RPMI8226 (cell line): ENCODE results near the gene B4GALNT4.
"Not testable (repeated sequence)": the region's sequence is repeated elsewhere in the genome, so short reads cannot be mapped to it uniquely, and the experiment has no call there.

Experiments used
- DNase-seq: peaks from one replicate; pipeline ENCODE4 v3.0.0-alpha.2; 2015

The B4GALNT4 gene, protein sequence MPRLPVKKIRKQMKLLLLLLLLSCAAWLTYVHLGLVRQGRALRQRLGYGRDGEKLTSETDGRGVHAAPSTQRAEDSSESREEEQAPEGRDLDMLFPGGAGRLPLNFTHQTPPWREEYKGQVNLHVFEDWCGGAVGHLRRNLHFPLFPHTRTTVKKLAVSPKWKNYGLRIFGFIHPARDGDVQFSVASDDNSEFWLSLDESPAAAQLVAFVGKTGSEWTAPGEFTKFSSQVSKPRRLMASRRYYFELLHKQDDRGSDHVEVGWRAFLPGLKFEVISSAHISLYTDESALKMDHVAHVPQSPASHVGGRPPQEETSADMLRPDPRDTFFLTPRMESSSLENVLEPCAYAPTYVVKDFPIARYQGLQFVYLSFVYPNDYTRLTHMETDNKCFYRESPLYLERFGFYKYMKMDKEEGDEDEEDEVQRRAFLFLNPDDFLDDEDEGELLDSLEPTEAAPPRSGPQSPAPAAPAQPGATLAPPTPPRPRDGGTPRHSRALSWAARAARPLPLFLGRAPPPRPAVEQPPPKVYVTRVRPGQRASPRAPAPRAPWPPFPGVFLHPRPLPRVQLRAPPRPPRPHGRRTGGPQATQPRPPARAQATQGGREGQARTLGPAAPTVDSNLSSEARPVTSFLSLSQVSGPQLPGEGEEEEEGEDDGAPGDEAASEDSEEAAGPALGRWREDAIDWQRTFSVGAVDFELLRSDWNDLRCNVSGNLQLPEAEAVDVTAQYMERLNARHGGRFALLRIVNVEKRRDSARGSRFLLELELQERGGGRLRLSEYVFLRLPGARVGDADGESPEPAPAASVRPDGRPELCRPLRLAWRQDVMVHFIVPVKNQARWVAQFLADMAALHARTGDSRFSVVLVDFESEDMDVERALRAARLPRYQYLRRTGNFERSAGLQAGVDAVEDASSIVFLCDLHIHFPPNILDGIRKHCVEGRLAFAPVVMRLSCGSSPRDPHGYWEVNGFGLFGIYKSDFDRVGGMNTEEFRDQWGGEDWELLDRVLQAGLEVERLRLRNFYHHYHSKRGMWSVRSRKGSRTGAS

DNA sequence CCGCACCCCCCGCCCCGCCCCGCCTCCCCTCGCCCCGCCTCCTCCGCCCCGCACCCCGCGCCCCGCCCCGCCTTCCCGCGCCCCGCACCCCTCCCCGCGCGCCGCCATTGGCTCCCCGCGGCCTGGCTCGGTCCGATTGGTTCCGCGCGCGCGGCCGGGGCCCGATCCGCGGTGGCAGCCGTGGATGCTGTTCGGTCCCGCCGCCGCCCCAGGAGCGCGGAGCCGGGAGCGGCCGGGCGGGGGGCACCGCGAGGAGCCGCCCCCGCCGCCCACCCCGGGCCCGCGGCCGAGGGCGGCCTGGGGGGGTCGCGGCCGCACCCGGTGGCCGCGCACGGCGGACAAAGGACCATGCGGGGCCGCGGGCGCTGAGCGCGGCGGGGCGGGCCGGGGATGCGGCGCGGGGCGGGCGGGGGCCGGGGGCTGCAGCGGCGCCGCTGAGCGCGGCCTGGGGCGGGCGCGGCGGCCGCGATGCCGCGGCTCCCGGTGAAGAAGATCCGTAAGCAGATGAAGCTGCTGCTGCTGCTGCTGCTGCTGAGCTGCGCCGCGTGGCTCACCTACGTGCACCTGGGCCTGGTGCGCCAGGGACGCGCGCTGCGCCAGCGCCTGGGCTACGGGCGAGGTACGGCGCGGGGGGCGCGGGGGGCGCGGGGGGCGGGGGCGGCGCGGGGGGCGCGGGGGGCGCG is at the start of gene B4GALNT4:
Gene B4GALNT4 (plus strand): TSS at position 164 of the 683 bp plus-strand sequence. CDS start 305 bp downstream, at position 469.
- DNase-seq, result peak; percentile 52

DNA sequence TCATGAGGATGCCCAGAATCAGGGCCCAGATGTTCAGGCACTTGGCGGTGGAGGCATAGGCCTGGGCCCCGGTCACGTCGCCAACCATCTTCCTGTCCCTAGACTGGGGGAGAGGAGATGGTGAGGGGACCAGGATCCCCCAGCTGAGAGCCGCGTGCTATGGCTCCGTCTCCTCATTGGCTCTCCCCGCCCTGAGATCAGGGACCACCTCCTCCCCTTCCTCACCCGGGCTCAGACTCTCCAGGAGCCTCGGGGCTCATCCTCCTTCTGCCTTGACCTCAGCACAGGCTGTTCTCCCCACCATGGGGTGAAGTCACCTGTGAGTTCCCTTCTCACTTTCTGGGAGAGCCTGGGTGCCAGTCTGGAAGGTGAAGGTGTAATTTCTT is 49.4 kb upstream of the B4GALNT4 start:
- DNase-seq, result not testable (repeated sequence)

- DNase-seq, result no peak
Measured at GRCh38 chr11:324156-324555, 45.1 kb upstream of the B4GALNT4 start.

DNA sequence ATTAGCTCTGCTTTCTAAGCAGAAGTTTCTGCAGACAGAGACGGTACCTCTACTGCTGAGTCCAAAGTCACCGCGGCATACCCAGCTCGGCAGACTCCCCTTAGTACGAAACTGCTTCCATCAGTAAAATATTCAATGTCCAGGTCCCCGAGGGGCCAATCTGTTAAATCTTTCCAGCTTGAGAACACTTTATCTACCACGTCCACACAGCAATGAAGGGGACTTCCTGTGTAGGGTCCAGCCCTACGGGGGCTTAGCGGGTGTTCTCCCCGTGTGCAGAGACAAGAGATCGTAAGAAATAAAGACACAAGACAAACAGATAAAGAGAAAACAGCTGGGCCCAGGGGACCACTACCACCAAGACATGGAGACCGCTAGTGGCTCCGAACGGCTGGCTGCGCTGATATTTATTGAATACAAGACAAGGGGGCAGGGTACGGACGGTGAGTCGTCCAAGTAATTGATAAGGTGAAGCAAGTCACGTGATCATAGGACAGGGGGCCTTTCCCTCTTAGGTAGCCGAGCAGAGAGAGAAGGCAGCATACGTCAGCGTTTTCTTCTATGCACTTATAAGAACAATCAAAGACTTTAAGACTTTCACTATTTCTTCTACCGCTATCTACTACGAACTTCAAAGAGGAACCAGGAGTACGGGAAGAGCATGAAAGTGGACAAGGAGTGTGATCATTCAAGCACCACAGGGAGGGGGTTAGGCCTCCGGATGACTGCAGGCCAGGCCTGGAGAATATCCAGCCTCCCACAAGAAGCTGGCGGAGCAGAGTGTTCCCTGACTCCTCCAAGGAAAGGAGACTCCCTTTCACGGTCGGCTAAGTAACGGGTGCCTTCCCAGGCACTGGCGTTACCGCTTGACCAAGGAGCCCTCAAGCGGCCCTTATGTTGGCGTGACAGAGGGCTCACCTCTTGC is 44.4 kb upstream of the B4GALNT4 start:
- not testable (repeated sequence) for DNase-seq

GRCh38 chr11:325796-326591 is 43.3 kb upstream of the B4GALNT4 start:
- no peak for DNase-seq

- no peak for DNase-seq
Measured at GRCh38 chr11:326592-326841, 42.8 kb upstream of the B4GALNT4 start.

DNA sequence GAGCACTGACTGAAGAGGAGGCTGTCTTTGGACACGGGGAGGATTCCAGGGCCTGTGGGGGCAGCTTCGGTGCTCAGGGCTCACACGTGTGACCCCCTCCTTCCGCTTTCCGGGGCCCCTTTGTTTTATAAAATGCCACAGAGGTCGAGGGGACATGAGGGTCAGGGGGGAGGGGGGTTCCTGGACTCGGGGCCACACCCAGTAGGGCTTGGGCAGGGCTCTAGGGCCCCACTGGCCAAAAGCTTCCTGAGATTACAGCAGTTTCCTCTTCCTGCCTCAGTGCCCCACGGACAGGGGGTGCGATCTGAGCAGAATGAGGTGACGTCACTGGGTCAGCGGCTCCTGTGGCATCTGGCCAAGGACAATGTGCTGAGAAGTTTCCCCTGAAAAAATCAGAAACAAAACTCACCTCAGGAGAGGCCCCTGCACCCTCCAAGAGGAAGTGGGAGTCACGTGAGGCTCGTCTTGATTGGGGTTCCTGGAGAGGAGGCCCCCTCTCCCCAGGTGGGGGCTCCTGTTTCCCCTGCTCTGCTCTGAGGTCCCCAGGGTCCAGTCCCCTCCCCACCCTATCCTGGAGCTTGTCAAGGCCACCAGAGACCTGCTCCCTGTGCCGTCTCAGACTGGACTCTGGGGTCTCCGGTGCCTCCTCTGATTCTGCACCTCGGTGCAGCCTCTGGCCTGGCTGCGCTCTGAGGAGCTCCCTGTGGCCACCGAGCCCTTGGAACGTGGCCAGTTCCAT is 42.3 kb upstream of the B4GALNT4 start:
- DNase-seq, result peak; percentile 92

- no peak for DNase-seq
Measured at GRCh38 chr11:327581-327923, 41.7 kb upstream of the B4GALNT4 start.

- DNase-seq, result no peak
Measured at GRCh38 chr11:328012-328411, 41.3 kb upstream of the B4GALNT4 start.

DNA sequence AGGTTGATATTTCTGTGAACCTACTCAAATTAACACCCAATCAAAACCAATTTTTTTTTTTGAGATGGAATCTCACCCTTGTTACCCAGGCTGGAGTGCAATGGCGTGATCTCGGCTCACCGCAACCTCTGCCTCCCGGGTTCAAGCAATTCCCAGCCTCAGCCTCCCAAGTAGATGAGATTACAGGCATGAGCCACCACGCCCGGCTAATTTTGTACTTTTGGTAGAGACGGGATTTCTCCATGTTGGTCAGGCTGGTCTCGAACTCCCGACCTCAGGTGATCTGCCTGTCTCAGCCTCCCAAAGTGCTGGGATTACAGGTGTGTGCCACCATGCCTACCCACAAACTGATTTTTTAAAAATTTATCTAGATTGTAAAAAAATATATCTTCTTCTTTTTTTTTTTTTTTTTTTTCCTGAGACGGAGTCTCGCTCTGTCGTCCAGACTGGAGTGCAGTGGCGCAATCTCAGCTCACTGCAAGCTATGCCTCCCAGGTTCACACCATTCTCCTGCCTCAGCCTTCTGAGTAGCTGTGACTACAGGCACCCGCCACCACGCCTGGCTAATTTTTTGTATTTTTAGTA is 40.7 kb upstream of the B4GALNT4 start:
- DNase-seq, result not testable (repeated sequence)

DNA sequence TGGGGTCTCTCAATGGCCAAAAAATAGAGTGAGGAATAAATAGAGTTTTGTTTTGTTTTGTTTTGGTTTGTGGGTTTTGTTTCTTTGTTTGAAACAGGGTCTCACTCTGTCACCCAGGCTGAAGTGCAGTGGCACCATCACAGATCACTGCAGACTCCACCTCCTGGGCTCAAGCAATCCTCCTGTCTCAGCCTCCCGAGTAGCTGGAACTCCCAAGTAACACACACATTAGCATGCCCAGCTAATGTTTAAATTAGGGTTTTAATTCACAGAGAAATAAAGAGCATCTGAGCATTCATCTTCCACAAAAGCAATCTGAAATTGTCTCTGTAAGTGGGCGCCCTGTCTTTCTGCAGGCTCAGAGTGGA is 39.4 kb upstream of the B4GALNT4 start:
- DNase-seq, result no peak

DNA sequence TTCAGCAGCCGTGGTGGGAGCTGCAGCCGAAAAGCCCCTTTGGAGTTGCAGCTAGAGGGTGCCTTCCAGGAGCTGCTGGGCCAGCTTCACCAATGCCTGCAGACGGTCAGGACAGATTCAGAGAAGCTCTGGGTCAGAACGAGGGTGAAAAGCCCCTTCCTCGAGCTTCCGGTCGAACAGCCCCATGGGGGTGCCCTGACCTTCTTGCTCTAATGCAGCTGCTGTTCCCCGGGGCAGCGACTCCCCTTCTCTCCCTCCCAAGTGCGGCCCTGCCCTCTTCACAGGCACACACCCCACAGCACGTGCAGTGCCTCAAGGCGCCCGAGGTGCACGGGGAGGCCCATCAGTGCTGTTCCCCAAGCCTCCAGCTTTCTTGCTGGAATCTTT is 39.0 kb upstream of the B4GALNT4 start:
- DNase-seq, result no peak

- peak; percentile 35 for DNase-seq
Measured at GRCh38 chr11:330694-331357, 38.5 kb upstream of the B4GALNT4 start.

- no peak for DNase-seq
Measured at GRCh38 chr11:331358-332060, 37.8 kb upstream of the B4GALNT4 start.

DNA sequence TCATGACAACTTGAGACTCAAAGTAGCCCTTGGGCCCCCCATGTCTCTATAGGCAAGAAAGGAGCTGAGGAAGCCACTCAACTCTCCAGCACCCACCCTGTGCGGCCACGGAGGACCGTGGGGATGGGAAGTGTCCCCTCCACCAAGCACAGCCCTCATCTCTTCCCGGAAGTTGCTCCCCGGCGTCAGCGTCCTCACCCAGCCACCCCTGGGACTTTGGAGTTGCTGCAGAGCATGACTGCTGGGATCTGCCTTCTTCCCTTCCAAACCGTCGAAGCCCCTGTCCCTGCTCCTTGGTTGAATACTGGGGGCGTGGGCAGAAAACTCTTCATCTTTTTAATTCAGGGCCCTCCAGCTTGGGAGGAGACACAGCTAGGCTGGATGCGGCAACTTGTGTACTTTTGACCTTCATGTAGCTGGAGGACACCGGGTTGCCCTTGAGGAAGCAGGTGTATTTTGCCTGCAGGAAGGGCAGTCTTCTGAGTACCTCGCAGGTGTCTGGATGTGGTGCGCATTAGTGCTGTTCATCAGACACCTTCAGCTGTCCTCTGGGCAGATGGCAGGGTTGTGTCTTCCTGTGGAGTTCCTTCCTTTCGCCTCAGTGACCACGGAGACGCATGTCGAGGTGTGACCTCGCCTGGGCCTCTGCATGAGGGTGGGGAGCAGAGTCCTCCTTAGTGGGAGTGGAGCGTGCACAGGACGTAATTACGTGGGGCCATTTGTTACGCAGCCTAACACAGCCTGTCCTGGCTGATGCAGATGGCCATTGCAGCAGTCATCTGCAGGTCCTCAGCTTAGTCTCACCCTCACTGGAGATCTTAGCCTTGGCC is 36.4 kb upstream of the B4GALNT4 start:
- no peak for DNase-seq

DNA sequence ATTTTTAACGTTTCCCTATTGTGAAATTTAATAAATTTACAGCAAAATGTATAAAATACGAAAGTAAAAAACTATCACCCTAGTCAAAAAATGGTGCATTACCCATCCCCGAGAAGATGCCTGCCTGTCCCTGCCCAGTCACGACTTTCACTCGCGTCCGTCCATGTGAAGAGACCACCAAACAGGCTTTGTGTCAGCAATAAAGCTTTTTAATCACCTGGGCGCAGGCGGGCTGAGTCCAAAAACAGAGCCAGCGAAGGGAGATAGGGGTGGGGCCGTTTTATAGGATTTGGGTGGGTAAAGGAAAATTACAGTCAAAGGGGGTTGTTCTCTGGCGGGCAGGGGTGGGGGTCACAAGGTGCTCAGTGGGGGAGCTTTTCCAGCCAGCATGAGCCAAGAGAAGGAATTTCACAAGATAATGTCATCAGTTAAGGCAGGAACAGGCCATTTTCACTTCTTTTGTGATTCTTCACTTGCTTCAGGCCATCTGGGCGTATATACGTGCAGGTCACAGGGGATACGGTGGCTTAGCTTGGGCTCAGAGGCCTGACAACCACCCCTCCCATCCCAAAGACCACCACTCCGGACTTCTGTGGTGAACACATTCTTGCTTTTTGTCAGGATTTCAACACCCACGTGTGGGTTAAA is 35.6 kb upstream of the B4GALNT4 start:
- not testable (repeated sequence) for DNase-seq

DNA sequence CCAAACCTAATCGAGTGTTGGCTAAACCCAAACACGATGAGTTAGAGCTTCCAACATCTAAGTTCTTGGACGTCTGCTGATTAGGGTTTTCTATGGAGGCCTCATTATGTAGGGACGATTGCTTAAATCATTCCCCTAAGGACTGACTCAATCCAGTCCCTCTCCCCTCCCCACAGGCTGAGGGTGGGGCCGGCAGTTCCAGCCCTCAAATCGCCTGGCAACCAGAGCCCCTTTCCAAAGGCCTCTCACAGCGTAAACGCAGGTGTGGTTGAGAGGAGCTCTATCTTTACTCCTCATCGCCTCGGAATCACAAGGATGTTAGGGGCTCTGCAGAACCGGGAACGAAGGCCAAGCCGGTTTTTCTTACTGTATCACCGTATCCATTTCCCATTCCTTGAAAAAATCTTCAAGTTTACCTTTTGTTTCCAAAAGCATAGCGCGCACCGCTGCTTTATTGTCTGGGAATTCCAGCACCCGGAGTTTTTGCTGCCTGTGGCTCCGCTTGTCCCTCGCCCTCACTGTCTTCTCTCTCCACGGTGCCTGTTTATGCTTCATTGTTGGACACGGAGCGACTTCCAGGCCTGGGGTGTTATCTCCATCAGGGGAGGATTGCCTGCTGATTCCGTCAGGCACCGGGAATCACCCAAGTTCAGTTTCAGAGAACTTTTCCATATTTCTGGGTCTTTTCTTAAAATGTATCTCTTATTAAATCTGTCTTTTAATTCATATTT is 34.9 kb upstream of the B4GALNT4 start:
- no peak for DNase-seq
